Rectal smooth muscle tissue (tissue), 1 donor: ENCODE measurements around the gene GSE1.

Experiments
- H3K27ac ChIP-seq: one replicate; pipeline ENCODE4 v1.7.0; 2013; ENCODE audit warnings: low read depth, low read length, inconsistent platforms
- H3K27me3 ChIP-seq: one replicate; pipeline ENCODE4 v1.7.0; 2013; ENCODE audit warnings: low read length; ENCODE audit not compliant: control insufficient read depth, insufficient read depth
- H3K36me3 ChIP-seq: one replicate; pipeline ENCODE4 v1.7.0; 2013; ENCODE audit warnings: low read length; ENCODE audit not compliant: control insufficient read depth, insufficient read depth
- H3K4me1 ChIP-seq: one replicate; pipeline ENCODE4 v1.7.0; 2013; ENCODE audit warnings: low read length; ENCODE audit not compliant: control insufficient read depth, insufficient read depth
- H3K4me3 ChIP-seq: one replicate; pipeline ENCODE4 v1.7.0; 2013; ENCODE audit warnings: low read length
- H3K9ac ChIP-seq: one replicate; pipeline ENCODE4 v1.7.0; 2013; ENCODE audit warnings: low read length

GSE1 gene

DNA sequence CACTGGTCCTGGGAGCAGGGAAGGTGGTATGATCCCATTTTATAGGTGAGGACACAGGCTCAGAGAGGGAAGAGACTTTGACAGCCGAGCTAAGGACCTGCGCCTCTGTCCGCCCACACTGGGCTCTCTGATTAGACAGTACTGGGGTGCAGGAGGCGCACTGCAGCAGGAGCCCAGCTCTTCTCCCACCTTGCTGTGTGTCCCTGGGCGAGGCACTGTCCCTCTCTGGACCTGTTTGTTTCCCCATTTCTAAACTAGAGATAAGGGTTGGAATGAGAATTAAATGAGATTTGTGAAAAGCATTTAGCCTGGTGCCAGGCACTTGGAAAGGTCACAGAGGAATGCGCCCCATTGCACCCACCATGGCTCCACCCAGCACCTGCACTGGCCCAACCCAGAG, 95.2 kb downstream of the GSE1 start:
- H3K27me3 ChIP-seq: no peaks in the 10 kb centered on the region
- no peaks in the 10 kb centered on the region for H3K4me1 ChIP-seq
- H3K4me3 ChIP-seq: no peak overlapping the region
- no peak overlapping the region for H3K27ac ChIP-seq
- H3K9ac ChIP-seq: no peak overlapping the region
- no peaks in the 10 kb centered on the region for H3K36me3 ChIP-seq

GRCh38 chr16:85709766-85710585, 96.9 kb downstream of the GSE1 start:
- Histone ChIP-seq H3K27ac (no peak overlapping the region), H3K9ac (no peak overlapping the region), H3K4me1 (no peaks in the 10 kb centered on the region), H3K4me3 (no peak overlapping the region), H3K36me3 (no peaks in the 10 kb centered on the region), H3K27me3 (no peaks in the 10 kb centered on the region)

GRCh38 chr16:85710732-85711131, 97.6 kb downstream of the GSE1 start:
- Histone ChIP-seq H3K4me1 (no peaks in the 10 kb centered on the region), H3K36me3 (no peaks in the 10 kb centered on the region), H3K27me3 (no peaks in the 10 kb centered on the region), H3K9ac (no peak overlapping the region), H3K4me3 (no peak overlapping the region), H3K27ac (no peak overlapping the region)

DNA sequence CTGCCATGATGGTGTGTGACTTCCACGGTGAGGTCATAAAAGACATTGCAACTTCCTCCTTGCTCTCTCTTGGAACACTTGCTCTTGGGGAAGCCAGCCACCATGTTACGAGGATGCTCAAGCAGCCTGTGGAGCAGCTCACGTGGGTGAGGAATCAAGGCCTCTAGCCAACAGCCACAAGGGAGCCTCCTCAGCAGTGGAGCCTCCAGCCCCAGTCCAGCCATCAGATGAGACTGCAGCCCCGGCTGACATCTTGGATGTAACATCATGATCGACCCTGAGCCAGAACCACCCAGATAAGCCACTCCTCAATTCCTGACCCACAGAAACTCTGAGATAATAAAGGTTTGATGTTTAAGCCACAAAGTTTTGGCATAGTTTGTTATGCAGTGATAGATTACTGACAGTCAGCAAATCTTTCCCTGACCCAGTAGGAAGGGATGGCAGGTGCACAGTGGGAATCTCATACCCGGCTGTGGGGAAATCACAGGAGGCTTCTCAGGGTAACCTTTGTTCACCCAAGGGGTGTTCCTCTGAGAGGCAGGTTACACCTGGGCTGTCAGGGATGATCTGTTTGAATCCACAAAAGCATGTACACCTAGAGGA, 99.0 kb downstream of the GSE1 start:
- no peaks in the 10 kb centered on the region for H3K27me3 ChIP-seq
- H3K4me3 ChIP-seq: no peak overlapping the region
- H3K4me1 ChIP-seq: no peaks in the 10 kb centered on the region
- H3K36me3 ChIP-seq: no peaks in the 10 kb centered on the region
- no peak overlapping the region for H3K9ac ChIP-seq
- no peak overlapping the region for H3K27ac ChIP-seq

DNA sequence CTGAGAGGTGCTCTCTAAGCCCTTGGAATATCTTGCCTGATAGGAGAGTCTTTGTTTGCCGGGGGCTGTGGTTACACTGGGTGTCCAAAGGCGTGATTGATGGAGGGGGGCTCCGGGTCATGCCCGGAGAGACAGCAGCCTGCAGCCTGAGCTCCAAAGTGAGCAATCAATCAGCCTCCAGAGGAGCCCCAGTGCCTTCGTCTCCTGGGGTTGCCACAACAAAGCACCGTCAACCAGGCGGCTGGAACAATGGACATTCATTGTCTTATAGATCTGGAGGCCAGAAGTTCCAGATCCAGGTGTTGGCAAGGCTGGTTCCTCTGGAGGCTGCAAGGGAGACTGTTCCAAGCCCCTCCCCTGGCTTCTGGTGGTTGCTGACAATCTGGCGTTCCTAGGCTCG, 99.7 kb downstream of the GSE1 start:
- Histone ChIP-seq H3K36me3 (no peaks in the 10 kb centered on the region), H3K27ac (no peak overlapping the region), H3K4me1 (no peaks in the 10 kb centered on the region), H3K4me3 (no peak overlapping the region), H3K27me3 (no peaks in the 10 kb centered on the region), H3K9ac (no peak overlapping the region)

DNA sequence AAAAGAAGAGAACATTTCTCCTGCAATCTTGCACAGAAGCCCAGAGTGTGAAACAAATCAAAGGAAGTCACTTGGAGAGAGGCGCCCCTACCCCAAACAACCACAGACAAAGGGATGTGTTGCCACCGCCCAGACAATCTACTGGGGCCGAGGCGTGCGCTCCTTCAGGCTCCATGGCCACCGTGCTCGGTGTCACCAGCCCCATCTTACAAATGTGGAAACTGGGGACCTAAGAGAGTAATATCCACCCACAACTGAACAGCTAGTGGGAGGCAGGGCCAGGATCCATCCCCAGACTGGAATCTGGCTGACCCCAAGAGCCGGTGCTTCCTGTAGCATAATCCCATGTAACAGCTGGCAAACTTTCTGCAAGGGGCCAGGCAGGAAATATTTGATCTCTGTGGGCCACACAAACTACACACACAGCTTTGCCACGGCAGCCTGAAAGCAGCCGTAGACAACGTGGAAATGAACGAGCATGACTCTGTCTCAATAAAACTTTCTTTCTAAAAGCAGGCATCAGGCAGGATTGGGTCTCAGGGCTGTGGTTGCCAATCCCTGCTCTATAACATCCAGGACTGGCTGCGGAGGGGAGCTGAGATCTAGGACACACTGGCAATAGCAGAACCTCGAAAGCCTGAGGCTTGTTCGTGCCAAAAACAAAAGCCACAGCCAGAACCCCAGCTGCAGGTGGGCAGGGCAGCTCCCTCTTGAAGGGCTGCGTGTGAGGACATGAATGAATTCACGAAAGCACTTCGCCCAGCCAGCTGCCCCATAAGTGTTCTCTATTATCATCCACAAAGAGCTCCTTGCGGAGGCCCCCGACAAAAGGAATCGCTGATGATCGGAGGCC, 102.3 kb downstream of the GSE1 start:
- H3K36me3 ChIP-seq: no peaks in the 10 kb centered on the region
- no peaks in the 10 kb centered on the region for H3K4me1 ChIP-seq
- no peak overlapping the region for H3K9ac ChIP-seq
- no peaks in the 10 kb centered on the region for H3K27me3 ChIP-seq
- H3K27ac ChIP-seq: no peak overlapping the region
- no peak overlapping the region for H3K4me3 ChIP-seq

GRCh38 chr16:85716022-85716679, 103.0 kb downstream of the GSE1 start:
- H3K36me3 ChIP-seq: no peaks in the 10 kb centered on the region
- H3K4me1 ChIP-seq: no peaks in the 10 kb centered on the region
- no peak overlapping the region for H3K27ac ChIP-seq
- H3K4me3 ChIP-seq: no peak overlapping the region
- no peaks in the 10 kb centered on the region for H3K27me3 ChIP-seq
- no peak overlapping the region for H3K9ac ChIP-seq

DNA sequence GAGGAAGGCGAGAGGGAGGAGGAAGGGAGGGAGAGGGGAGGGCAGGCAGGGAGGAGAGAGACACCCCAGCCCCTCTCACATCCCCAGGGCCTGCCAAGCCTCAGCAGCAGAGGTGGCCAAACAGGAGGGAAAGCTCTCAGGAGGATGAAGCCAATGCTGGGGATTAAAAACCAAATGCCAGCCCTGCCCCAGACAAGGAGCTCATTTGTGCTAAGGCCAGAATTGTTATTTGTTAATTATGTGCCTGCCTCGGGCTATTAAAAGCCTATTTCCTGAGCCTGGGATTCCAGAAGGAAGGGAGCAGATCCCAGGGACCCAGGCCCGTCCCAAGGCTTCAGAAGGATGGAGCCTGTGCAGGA, 103.5 kb downstream of the GSE1 start:
- H3K27ac ChIP-seq: no peak overlapping the region
- H3K4me1 ChIP-seq: no peaks in the 10 kb centered on the region
- no peak overlapping the region for H3K9ac ChIP-seq

DNA sequence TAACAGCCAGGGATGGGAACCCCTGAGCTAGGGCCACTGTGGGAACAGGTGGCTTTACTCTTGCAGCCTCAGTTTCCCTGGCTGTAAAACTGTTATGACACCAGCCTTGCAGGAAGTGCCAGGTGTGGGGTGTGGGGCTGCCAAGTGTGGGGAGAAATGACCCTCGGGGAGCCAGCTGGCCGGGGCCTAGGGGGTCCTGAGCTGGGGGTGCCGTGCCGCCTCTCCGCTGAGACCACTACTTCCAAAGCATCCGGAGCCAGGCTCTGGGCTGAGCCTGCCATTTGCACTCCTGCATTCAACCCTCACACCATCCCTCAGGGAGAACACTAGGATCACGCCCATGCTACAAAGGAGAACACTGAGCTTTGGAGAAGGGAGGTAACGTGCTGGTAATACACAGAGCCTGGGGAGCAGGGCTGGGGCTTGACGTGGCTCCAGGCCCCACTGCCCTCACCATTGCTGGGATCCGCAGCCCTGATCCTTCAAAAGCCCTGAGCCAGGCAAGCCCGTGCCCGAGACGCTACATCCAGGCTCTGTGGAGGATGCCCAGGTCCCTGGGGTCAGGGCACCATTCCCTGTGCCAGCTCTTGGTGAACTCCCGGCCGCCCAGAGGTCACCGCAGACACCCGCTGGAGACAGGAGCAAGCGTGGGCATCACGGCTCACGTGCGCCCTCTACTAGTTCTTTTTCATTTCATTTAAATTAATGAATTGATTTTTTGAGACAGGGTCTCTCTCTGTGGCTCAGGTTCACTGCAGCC, 104.5 kb downstream of the GSE1 start:
- Histone ChIP-seq H3K4me1 (no peaks in the 10 kb centered on the region), H3K27ac (no peak overlapping the region), H3K9ac (no peak overlapping the region)

More for the DNA sequence above, 103.5 kb downstream of the GSE1 start:
- H3K4me3 ChIP-seq: no peak overlapping the region
- H3K36me3 ChIP-seq: no peaks in the 10 kb centered on the region
- no peaks in the 10 kb centered on the region for H3K27me3 ChIP-seq

GRCh38 chr16:85718153-85718477, 105.0 kb downstream of the GSE1 start:
- H3K9ac ChIP-seq: no peak overlapping the region
- H3K4me3 ChIP-seq: no peak overlapping the region
- H3K4me1 ChIP-seq: no peaks in the 10 kb centered on the region
- H3K36me3 ChIP-seq: no peaks in the 10 kb centered on the region
- H3K27ac ChIP-seq: no peak overlapping the region
- no peaks in the 10 kb centered on the region for H3K27me3 ChIP-seq

More for the DNA sequence above, 104.5 kb downstream of the GSE1 start:
- Histone ChIP-seq H3K36me3 (no peaks in the 10 kb centered on the region), H3K4me3 (no peak overlapping the region), H3K27me3 (no peaks in the 10 kb centered on the region)

DNA sequence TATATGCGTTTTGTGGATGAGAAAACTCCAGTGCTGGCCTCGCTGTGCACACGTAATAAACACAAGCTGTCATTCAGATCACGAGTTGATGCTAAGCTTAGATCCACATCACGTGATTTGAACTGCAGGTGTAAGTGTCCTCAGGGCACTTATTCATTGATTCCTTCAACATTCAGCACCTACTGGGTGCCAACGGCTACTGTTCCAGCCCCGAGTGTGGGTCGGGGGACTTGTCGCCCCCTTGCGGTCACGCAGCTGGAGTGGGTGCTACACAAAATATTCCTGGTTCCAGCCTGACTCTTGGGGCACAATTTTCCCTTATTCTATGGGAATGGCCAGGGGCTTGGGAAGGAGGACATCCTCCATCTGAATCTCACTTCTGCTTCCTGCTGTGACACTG, 105.6 kb downstream of the GSE1 start:
- H3K27ac ChIP-seq: no peak overlapping the region
- no peaks in the 10 kb centered on the region for H3K36me3 ChIP-seq
- H3K4me1 ChIP-seq: no peaks in the 10 kb centered on the region
- no peaks in the 10 kb centered on the region for H3K27me3 ChIP-seq
- no peak overlapping the region for H3K9ac ChIP-seq
- no peak overlapping the region for H3K4me3 ChIP-seq
